Measurements from ENCODE around the gene TUBGCP3. TPM values are rescaled to one million over a fixed set of nuclear protein-coding genes. Genes with fewer than 3 reads are reported as not detected.

Gene TUBGCP3
- total RNA-seq, 1 experiment from 2014 or later: 51.4 TPM

DNA sequence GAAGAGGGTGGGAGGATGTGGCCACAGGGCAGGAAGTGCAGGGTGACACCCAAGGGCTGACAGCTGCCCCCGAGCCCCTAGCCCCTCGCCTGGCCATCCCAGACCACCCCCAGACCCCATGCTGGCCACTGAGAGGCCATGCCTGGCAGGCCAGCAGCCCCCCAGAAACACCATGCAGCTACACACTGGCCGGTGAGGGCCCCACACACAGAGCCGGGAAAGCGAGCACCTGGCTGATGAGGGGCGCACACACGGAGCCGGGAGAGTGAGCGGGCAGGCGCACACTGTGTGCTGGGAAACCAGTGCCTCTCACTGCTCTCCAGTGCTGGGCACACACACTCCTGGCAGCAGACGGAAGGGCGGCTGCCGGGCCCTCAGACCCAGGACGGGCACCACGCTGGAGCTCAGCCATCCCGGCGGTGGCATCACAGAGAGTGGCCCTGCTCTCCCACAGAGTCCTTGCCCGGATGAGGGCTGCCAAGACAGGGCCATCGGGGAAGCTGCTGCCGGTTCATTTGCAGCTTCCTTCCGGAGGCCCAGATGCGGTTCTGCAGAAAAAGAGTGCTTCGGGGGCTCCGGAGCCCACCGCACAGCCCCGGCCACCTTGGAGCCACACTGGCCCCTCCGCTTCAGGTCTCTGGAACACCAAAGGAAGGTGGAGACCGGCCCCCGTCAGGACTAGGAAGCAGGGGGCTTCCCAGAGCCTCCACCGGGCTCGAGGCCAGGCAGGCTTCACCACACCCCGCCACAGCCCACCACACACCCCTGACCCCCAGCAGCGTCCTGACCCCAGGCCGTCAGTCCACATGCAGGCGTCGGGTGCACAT, 135.4 kb downstream of the TUBGCP3 start:
- intact Hi-C loops (cut with micrococcal nuclease): no loop called here
- DNase-seq (ENCODE audit: low read depth, low spot score) (no peak), ATAC-seq (no peak)
- no peaks in the 10 kb centered on the region for H3K4me1 ChIP-seq (ENCODE audit: control insufficient read depth in 1 of 2, insufficient read depth in 2 of 2, low read length in 2 of 2)
- ChIA-PET CTCF (no interaction called here), POLR2A (no interaction called here), RAD21 (ENCODE audit: low non-redundant PET in 1 of 2, low total read pairs in 2 of 2, uncharacterized antibody in 2 of 2, unreplicated experiment in 2 of 2) (no interaction called here)
- H2AFZ ChIP-seq (ENCODE audit: low read depth, low read length, poor library complexity, severe bottlenecking): no peak overlapping the region
- no peaks in the 10 kb centered on the region for H3K27me3 ChIP-seq (ENCODE audit: insufficient read depth, low read length)
- H3K79me2 ChIP-seq (ENCODE audit: insufficient read depth, low read length): no peaks in the 10 kb centered on the region
- no peaks in the 10 kb centered on the region for H3K9me2 ChIP-seq (ENCODE audit: insufficient read depth)
- H3K4me2 ChIP-seq (ENCODE audit: low read length): no peak overlapping the region
- no peaks in the 10 kb centered on the region for H4K20me1 ChIP-seq (ENCODE audit: insufficient read depth)
- H3K36me3 ChIP-seq (ENCODE audit: control insufficient read depth in 1 of 2, insufficient read depth in 2 of 2, low read length in 2 of 2): no peaks in the 10 kb centered on the region
- H3K27ac ChIP-seq (ENCODE audit: low read depth, low read length): no peak overlapping the region
- no peak overlapping the region for H3K4me3 ChIP-seq (replicated peaks in 1 of 2; ENCODE audit: low read depth in 1 of 2, low read length in 2 of 2)
- H3K9ac ChIP-seq (ENCODE audit: low read length): no peak overlapping the region
- no peaks in the 10 kb centered on the region for H3K9me3 ChIP-seq (ENCODE audit: control insufficient read depth in 1 of 2, insufficient read depth in 1 of 2, low read depth in 1 of 2, low read length in 2 of 2)
- no peak for TF ChIP-seq CTCF (IDR thresholded peaks at IDR 0.05 in 2 of 3, conservative IDR thresholded peaks at IDR 0.05 in 1 of 3; ENCODE audit: borderline replicate concordance in 1 of 3, insufficient read depth in 1 of 3, low read depth in 2 of 3, low read length in 2 of 3)
- TF ChIP-seq ELF1 (IDR thresholded peaks at IDR 0.05; ENCODE audit: borderline replicate concordance, low read depth): no peak
- no peak for TF ChIP-seq POLR2AphosphoS5 (IDR thresholded peaks at IDR 0.05; ENCODE audit: low read depth, low read length)
- TF ChIP-seq POLR2A (IDR thresholded peaks at IDR 0.05; ENCODE audit: borderline replicate concordance, extremely low read depth, insufficient read depth, insufficient read length): no peak
- no peak for TF ChIP-seq EGR1 (IDR thresholded peaks at IDR 0.05; ENCODE audit: low read depth)
- no peak for TF ChIP-seq EZH2phosphoT487 (IDR thresholded peaks at IDR 0.05; ENCODE audit: borderline replicate concordance)
- BruUV-seq (replicated peaks): no TSS peak

All from HCT116 (cell line).